ENCODE data around the gene TMUB1.

The TMUB1 gene

GRCh38 chr7:151122796-151123157, 39.5 kb upstream of the TMUB1 start:
- WGBS (ENCODE audit: extremely low coverage, insufficient coverage, insufficient read length), result no CpG with 5 or more reads among the region's 29 CpGs

GRCh38 chr7:151122276-151122675, 39.0 kb upstream of the TMUB1 start:
- no peak overlapping the region for H2BK5ac ChIP-seq (ENCODE audit: low read depth, low read length, poor library complexity)
- DNase-seq, result no peak
- no CpG with 5 or more reads among the region's 24 CpGs for WGBS (ENCODE audit: extremely low coverage, insufficient coverage, insufficient read length)
- no peak overlapping the region for H4K91ac ChIP-seq (ENCODE audit: low read depth, low read length)
- no peak overlapping the region for H4K8ac ChIP-seq (ENCODE audit: low read depth, low read length)
- peaks cover 2% of the 10 kb centered on the region for H3K9me3 ChIP-seq (ENCODE audit: insufficient read depth, low read depth, low read length)
- peaks cover 86 to 87% of the 10 kb centered on the region in 2 experiments for H3K36me3 ChIP-seq (ENCODE audit: control insufficient read depth in 1 of 2, insufficient read depth in 2 of 2, low read length in 2 of 2)
- H3K4me2 ChIP-seq (ENCODE audit: low read length), result no peak overlapping the region
- no peaks in the 10 kb centered on the region for H3K27me3 ChIP-seq (ENCODE audit: insufficient read depth, low read length)
- H3K4me1 ChIP-seq (ENCODE audit: control insufficient read depth in 1 of 2, insufficient read depth in 2 of 2, low read length in 2 of 2), result peaks cover 14 to 18% of the 10 kb centered on the region in 2 experiments
- no peak overlapping the region for H3K4ac ChIP-seq (ENCODE audit: low read depth, low read length)
- H3K14ac ChIP-seq (ENCODE audit: low read length), result no peak overlapping the region
- H3K18ac ChIP-seq (ENCODE audit: low read length), result no peak overlapping the region
- no peak overlapping the region for H3K4me3 ChIP-seq (ENCODE audit: low read depth, low read length)
- no peak overlapping the region for H4K12ac ChIP-seq (ENCODE audit: low read depth, low read length)
- no peak overlapping the region for H2BK12ac ChIP-seq (ENCODE audit: low read length)
- H3K79me1 ChIP-seq (ENCODE audit: low read length), result peaks cover 2% of the 10 kb centered on the region
- no peak overlapping the region for H2AFZ ChIP-seq (ENCODE audit: insufficient read depth, low read length, poor library complexity)
- no peak overlapping the region for H3K9ac ChIP-seq (ENCODE audit: low read length)
- no peak overlapping the region for H3K23ac ChIP-seq (ENCODE audit: low read length)
- H3K27ac ChIP-seq (ENCODE audit: low read depth, low read length), result no peak overlapping the region
- no peaks in the 10 kb centered on the region for H3K79me2 ChIP-seq (ENCODE audit: control insufficient read depth, insufficient read depth, low read length, poor library complexity)
- no peak overlapping the region for H2AK5ac ChIP-seq (ENCODE audit: low read length)
- H2BK120ac ChIP-seq (ENCODE audit: insufficient read depth, low read length, poor library complexity), result no peak overlapping the region

More at GRCh38 chr7:151122796-151123157, 39.5 kb upstream of the TMUB1 start:
- Histone ChIP-seq H3K4me1 (ENCODE audit: control insufficient read depth in 1 of 2, insufficient read depth in 2 of 2, low read length in 2 of 2) (peaks cover 14 to 18% of the 10 kb centered on the region in 2 experiments), H3K9ac (ENCODE audit: low read length) (no peak overlapping the region), H2AFZ (ENCODE audit: insufficient read depth, low read length, poor library complexity) (no peak overlapping the region), H3K4ac (ENCODE audit: low read depth, low read length) (no peak overlapping the region), H3K36me3 (ENCODE audit: control insufficient read depth in 1 of 2, insufficient read depth in 2 of 2, low read length in 2 of 2) (peaks cover 86 to 87% of the 10 kb centered on the region in 2 experiments), H4K12ac (ENCODE audit: low read depth, low read length) (no peak overlapping the region), H2BK120ac (ENCODE audit: insufficient read depth, low read length, poor library complexity) (no peak overlapping the region), H3K27me3 (ENCODE audit: insufficient read depth, low read length) (no peaks in the 10 kb centered on the region), H3K23ac (ENCODE audit: low read length) (no peak overlapping the region), H3K27ac (ENCODE audit: low read depth, low read length) (no peak overlapping the region), H3K4me2 (ENCODE audit: low read length) (no peak overlapping the region), H2AK5ac (ENCODE audit: low read length) (no peak overlapping the region), H3K4me3 (ENCODE audit: low read depth, low read length) (no peak overlapping the region), H3K9me3 (ENCODE audit: insufficient read depth, low read depth, low read length) (peaks cover 2% of the 10 kb centered on the region), H2BK12ac (ENCODE audit: low read length) (no peak overlapping the region), H3K18ac (ENCODE audit: low read length) (no peak overlapping the region), H4K91ac (ENCODE audit: low read depth, low read length) (no peak overlapping the region), H3K14ac (ENCODE audit: low read length) (no peak overlapping the region), H3K79me2 (ENCODE audit: control insufficient read depth, insufficient read depth, low read length, poor library complexity) (no peaks in the 10 kb centered on the region), H2BK5ac (ENCODE audit: low read depth, low read length, poor library complexity) (no peak overlapping the region), H4K8ac (ENCODE audit: low read depth, low read length) (no peak overlapping the region), H3K79me1 (ENCODE audit: low read length) (peaks cover 2% of the 10 kb centered on the region)
- no peak for DNase-seq

GRCh38 chr7:151121380-151122170, 38.3 kb upstream of the TMUB1 start:
- Histone ChIP-seq H2AFZ (ENCODE audit: insufficient read depth, low read length, poor library complexity) (no peak overlapping the region), H3K23ac (ENCODE audit: low read length) (no peak overlapping the region), H4K8ac (ENCODE audit: low read depth, low read length) (no peak overlapping the region), H3K4me2 (ENCODE audit: low read length) (no peak overlapping the region), H2BK5ac (ENCODE audit: low read depth, low read length, poor library complexity) (no peak overlapping the region), H3K14ac (ENCODE audit: low read length) (no peak overlapping the region), H3K36me3 (ENCODE audit: control insufficient read depth in 1 of 2, insufficient read depth in 2 of 2, low read length in 2 of 2) (peaks cover 86 to 88% of the 10 kb centered on the region in 2 experiments), H3K27me3 (ENCODE audit: insufficient read depth, low read length) (no peaks in the 10 kb centered on the region), H3K18ac (ENCODE audit: low read length) (no peak overlapping the region), H3K4me3 (ENCODE audit: low read depth, low read length) (no peak overlapping the region), H4K91ac (ENCODE audit: low read depth, low read length) (no peak overlapping the region), H3K79me1 (ENCODE audit: low read length) (peaks cover 2% of the 10 kb centered on the region), H2AK5ac (ENCODE audit: low read length) (no peak overlapping the region), H3K4me1 (ENCODE audit: control insufficient read depth in 1 of 2, insufficient read depth in 2 of 2, low read length in 2 of 2) (peaks cover 19 to 23% of the 10 kb centered on the region in 2 experiments), H4K12ac (ENCODE audit: low read depth, low read length) (no peak overlapping the region), H3K9me3 (ENCODE audit: insufficient read depth, low read depth, low read length) (peaks cover 2% of the 10 kb centered on the region), H2BK120ac (ENCODE audit: insufficient read depth, low read length, poor library complexity) (no peak overlapping the region), H2BK12ac (ENCODE audit: low read length) (no peak overlapping the region), H3K4ac (ENCODE audit: low read depth, low read length) (no peak overlapping the region), H3K79me2 (ENCODE audit: control insufficient read depth, insufficient read depth, low read length, poor library complexity) (peaks cover 5% of the 10 kb centered on the region), H3K27ac (ENCODE audit: low read depth, low read length) (no peak overlapping the region), H3K9ac (ENCODE audit: low read length) (no peak overlapping the region)
- no CpG with 5 or more reads among the region's 30 CpGs for WGBS (ENCODE audit: extremely low coverage, insufficient coverage, insufficient read length)
- no peak for DNase-seq

- no peak overlapping the region for H4K91ac ChIP-seq (ENCODE audit: low read depth, low read length)
- H3K4me3 ChIP-seq (ENCODE audit: low read depth, low read length), result no peak overlapping the region
- no peak overlapping the region for H3K27ac ChIP-seq (ENCODE audit: low read depth, low read length)
- peaks cover 2% of the 10 kb centered on the region for H3K9me3 ChIP-seq (ENCODE audit: insufficient read depth, low read depth, low read length)
- no peak overlapping the region for H3K4ac ChIP-seq (ENCODE audit: low read depth, low read length)
- H3K4me1 ChIP-seq (ENCODE audit: control insufficient read depth in 1 of 2, insufficient read depth in 2 of 2, low read length in 2 of 2), result peaks cover 23 to 26% of the 10 kb centered on the region in 2 experiments
- H2BK120ac ChIP-seq (ENCODE audit: insufficient read depth, low read length, poor library complexity), result no peak overlapping the region
- H4K8ac ChIP-seq (ENCODE audit: low read depth, low read length), result no peak overlapping the region
- no peak overlapping the region for H2AFZ ChIP-seq (ENCODE audit: insufficient read depth, low read length, poor library complexity)
- H2AK5ac ChIP-seq (ENCODE audit: low read length), result no peak overlapping the region
- H3K23ac ChIP-seq (ENCODE audit: low read length), result no peak overlapping the region
- no peak for DNase-seq
- H3K79me1 ChIP-seq (ENCODE audit: low read length), result peaks cover 2% of the 10 kb centered on the region
- H3K14ac ChIP-seq (ENCODE audit: low read length), result no peak overlapping the region
- no peak overlapping the region for H4K12ac ChIP-seq (ENCODE audit: low read depth, low read length)
- H3K18ac ChIP-seq (ENCODE audit: low read length), result no peak overlapping the region
- peaks cover 11% of the 10 kb centered on the region for H3K79me2 ChIP-seq (ENCODE audit: control insufficient read depth, insufficient read depth, low read length, poor library complexity)
- no peak overlapping the region for H2BK12ac ChIP-seq (ENCODE audit: low read length)
- no peak overlapping the region for H3K4me2 ChIP-seq (ENCODE audit: low read length)
- no peak overlapping the region for H2BK5ac ChIP-seq (ENCODE audit: low read depth, low read length, poor library complexity)
- no peak overlapping the region for H3K9ac ChIP-seq (ENCODE audit: low read length)
- peaks cover 85 to 87% of the 10 kb centered on the region in 2 experiments for H3K36me3 ChIP-seq (ENCODE audit: control insufficient read depth in 1 of 2, insufficient read depth in 2 of 2, low read length in 2 of 2)
- no peaks in the 10 kb centered on the region for H3K27me3 ChIP-seq (ENCODE audit: insufficient read depth, low read length)
- no CpG with 5 or more reads among the region's 22 CpGs for WGBS (ENCODE audit: extremely low coverage, insufficient coverage, insufficient read length)
Measured at GRCh38 chr7:151120896-151121295, 37.6 kb upstream of the TMUB1 start.
